Keratinocyte (primary cell): ENCODE measurements around the gene DNAJC11. TPM values are rescaled to one million over a fixed set of nuclear protein-coding genes. Genes with fewer than 3 reads are reported as not detected.

Experiments used
- DNase-seq: peaks from one replicate; pipeline ENCODE4 v3.0.0-alpha.2; 2011; ENCODE audit warnings: low read depth, missing footprints, low spot score
- FAIRE-seq: peaks from 2 replicates; lab custom pipeline; 2011; peaks lifted over from hg19 to GRCh38; lab: Jason Lieb, UNC
- H2AFZ ChIP-seq: 2 replicates; pipeline ENCODE4 v1.6.0; 2012; ENCODE audit warnings: low read length, control low read depth, inconsistent platforms; ENCODE audit not compliant: control insufficient read depth
- H3K27ac ChIP-seq: 2 replicates; pipeline ENCODE4 v1.5.1; 2011; ENCODE audit warnings: low read length; ENCODE audit not compliant: control insufficient read depth, insufficient read depth
- H3K27me3 ChIP-seq: 3 replicates; pipeline ENCODE4 v1.6.0; 2011; ENCODE audit warnings: low read length; ENCODE audit not compliant: control insufficient read depth, insufficient read depth; ENCODE audit errors: extremely low read depth
- H3K36me3 ChIP-seq, 2 experiments: 2 replicates in 1 of 2; 3 replicates in 1 of 2; pipeline ENCODE4 v1.5.1; 2011; ENCODE audit warnings: low read length in 2 of 2, mild to moderate bottlenecking in 1 of 2; ENCODE audit not compliant: control insufficient read depth in 2 of 2, insufficient read depth in 2 of 2; ENCODE audit errors: extremely low read depth in 1 of 2
- H3K4me1 ChIP-seq: 3 replicates; pipeline ENCODE4 v1.5.1; 2011; ENCODE audit warnings: low read length; ENCODE audit not compliant: control insufficient read depth, insufficient read depth; ENCODE audit errors: extremely low read depth
- H3K4me2 ChIP-seq: 3 replicates; pipeline ENCODE4 v1.6.0; 2011; ENCODE audit warnings: low read depth, low read length; ENCODE audit not compliant: control insufficient read depth, insufficient read depth; ENCODE audit errors: extremely low read depth
- H3K4me3 ChIP-seq, 3 experiments: fragments of 200-600 bp in 1 of 3; sonication (generic) in 1 of 3; 2 replicates in 2 of 3; 3 replicates in 1 of 3; pipeline ENCODE4 v1.5.1; 2011 to 2016; ENCODE audit warnings: low read length in 3 of 3, mild to moderate bottlenecking in 3 of 3, control low read depth in 2 of 3, inconsistent platforms in 1 of 3, low read depth in 1 of 3, mixed read lengths in 1 of 3, mixed run types in 1 of 3, moderate library complexity in 1 of 3; ENCODE audit not compliant: control insufficient read depth in 2 of 3, insufficient read depth in 2 of 3; ENCODE audit errors: extremely low read depth in 1 of 3
- H3K79me2 ChIP-seq: 2 replicates; pipeline ENCODE4 v1.6.0; 2012; ENCODE audit warnings: low read length; ENCODE audit not compliant: control insufficient read depth, insufficient read depth
- H3K9ac ChIP-seq: 3 replicates; pipeline ENCODE4 v1.6.0; 2011; ENCODE audit warnings: low read length; ENCODE audit not compliant: control insufficient read depth, insufficient read depth; ENCODE audit errors: extremely low read depth
- H3K9me1 ChIP-seq: 3 replicates; pipeline ENCODE4 v1.6.0; 2011; ENCODE audit warnings: low read length; ENCODE audit not compliant: control insufficient read depth, insufficient read depth; ENCODE audit errors: extremely low read depth
- H3K9me3 ChIP-seq: 2 replicates; pipeline ENCODE4 v1.5.1; 2012; ENCODE audit warnings: low read depth, low read length; ENCODE audit not compliant: control insufficient read depth
- H4K20me1 ChIP-seq: 3 replicates; pipeline ENCODE4 v1.6.0; 2011; ENCODE audit warnings: low read length; ENCODE audit not compliant: control insufficient read depth, insufficient read depth; ENCODE audit errors: extremely low read depth
- EZH2 ChIP-seq: IDR thresholded peaks from one replicate; pipeline ENCODE4 v1.6.1; 2012; ENCODE audit warnings: inconsistent platforms, mild to moderate bottlenecking, low read length, moderate library complexity
- dilution Hi-C: fragments of 300-500 bp; cut with MboI; formaldehyde crosslinking; loops from one replicate; pipeline ENCODE4 v1.7.0; 2020; ENCODE audit warnings: low sequenced_read_pairs; ENCODE audit not compliant: extremely low pct_ligation_motif_present
- polyA plus RNA-seq, 5 experiments: library from polyadenylated mRNA; depleted of rRNA in 3 of 5; stranded (reverse) in 3 of 5; stranded (forward) in 1 of 5; unstranded in 1 of 5; fragments of >200 nt; gene quantifications; 1 replicate in 1 of 5; 2 replicates in 3 of 5; 3 replicates in 1 of 5; pipeline versions ENCODE4 v1.2.1 to v1.2.3, GENCODE V29; 2011 to 2012; ENCODE audit warnings: missing spikeins in 2 of 5, low read depth in 1 of 5, low replicate concordance in 1 of 5
- TF ChIP-seq, protein P1 (sequence below), 3 experiments: IDR thresholded peaks in 1 of 3; conservative IDR thresholded peaks in 1 of 3; optimal IDR thresholded peaks in 1 of 3; 2 replicates in 2 of 3; 3 replicates in 1 of 3; pipeline versions ENCODE3 to v1.5.1; 2011; ENCODE audit warnings: low read length in 3 of 3, mild to moderate bottlenecking in 3 of 3, moderate library complexity in 2 of 3, control low read depth in 1 of 3, inconsistent platforms in 1 of 3; ENCODE audit not compliant: insufficient read depth in 2 of 3; ENCODE audit errors: extremely low read depth in 1 of 3

Gene DNAJC11
- polyA plus RNA-seq, 1 donor (not counting 4 experiments of a cell fraction or from before 2014, with no cell fraction given), result 40.8 TPM

DNA sequence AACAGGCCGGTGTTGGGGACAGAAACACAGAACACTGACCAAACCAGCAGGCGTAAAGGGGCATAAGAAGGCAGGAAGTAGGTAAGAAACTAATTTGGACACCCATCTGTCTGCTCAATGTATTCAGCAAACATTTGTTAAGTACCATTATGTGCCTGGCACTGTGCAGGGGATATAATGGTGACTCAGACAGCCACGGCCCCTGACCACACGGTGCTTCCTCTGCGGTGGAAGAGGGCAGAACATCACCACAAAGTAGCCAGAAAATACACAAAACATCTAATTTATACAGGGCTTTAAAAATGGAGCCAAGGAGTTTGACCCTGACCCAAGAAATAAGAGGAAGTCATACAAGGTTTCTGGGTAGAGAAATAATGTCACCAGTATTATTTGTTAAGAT, 12.9 kb downstream of the DNAJC11 start:
- H3K27ac ChIP-seq, result no peak overlapping the region
- H3K4me1 ChIP-seq, result no peaks in the 10 kb centered on the region
- no peak overlapping the region for H2AFZ ChIP-seq
- no peaks in the 10 kb centered on the region for H3K9me1 ChIP-seq
- no peaks in the 10 kb centered on the region for H3K9me3 ChIP-seq
- peaks cover 0 to 7% of the 10 kb centered on the region in 2 experiments for H3K36me3 ChIP-seq
- no peak overlapping the region for H3K4me3 ChIP-seq
- no peak overlapping the region for H3K4me2 ChIP-seq
- no peak overlapping the region for H3K9ac ChIP-seq
- peaks cover 49% of the 10 kb centered on the region for H3K79me2 ChIP-seq
- FAIRE-seq (no peak), DNase-seq (no peak)
- no peak for TF ChIP-seq EZH2
- TF ChIP-seq, protein P1, sequence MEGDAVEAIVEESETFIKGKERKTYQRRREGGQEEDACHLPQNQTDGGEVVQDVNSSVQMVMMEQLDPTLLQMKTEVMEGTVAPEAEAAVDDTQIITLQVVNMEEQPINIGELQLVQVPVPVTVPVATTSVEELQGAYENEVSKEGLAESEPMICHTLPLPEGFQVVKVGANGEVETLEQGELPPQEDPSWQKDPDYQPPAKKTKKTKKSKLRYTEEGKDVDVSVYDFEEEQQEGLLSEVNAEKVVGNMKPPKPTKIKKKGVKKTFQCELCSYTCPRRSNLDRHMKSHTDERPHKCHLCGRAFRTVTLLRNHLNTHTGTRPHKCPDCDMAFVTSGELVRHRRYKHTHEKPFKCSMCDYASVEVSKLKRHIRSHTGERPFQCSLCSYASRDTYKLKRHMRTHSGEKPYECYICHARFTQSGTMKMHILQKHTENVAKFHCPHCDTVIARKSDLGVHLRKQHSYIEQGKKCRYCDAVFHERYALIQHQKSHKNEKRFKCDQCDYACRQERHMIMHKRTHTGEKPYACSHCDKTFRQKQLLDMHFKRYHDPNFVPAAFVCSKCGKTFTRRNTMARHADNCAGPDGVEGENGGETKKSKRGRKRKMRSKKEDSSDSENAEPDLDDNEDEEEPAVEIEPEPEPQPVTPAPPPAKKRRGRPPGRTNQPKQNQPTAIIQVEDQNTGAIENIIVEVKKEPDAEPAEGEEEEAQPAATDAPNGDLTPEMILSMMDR (optimal IDR thresholded peaks at IDR 0.05 in 1 of 3, IDR thresholded peaks at IDR 0.05 in 1 of 3, conservative IDR thresholded peaks at IDR 0.05 in 1 of 3; ENCODE audit: extremely low read depth in 1 of 3, insufficient read depth in 2 of 3, low read length in 3 of 3), result no peak
- dilution Hi-C loops, result no loop called here
- H3K27me3 ChIP-seq, result no peaks in the 10 kb centered on the region
- H4K20me1 ChIP-seq, result no peaks in the 10 kb centered on the region

DNA sequence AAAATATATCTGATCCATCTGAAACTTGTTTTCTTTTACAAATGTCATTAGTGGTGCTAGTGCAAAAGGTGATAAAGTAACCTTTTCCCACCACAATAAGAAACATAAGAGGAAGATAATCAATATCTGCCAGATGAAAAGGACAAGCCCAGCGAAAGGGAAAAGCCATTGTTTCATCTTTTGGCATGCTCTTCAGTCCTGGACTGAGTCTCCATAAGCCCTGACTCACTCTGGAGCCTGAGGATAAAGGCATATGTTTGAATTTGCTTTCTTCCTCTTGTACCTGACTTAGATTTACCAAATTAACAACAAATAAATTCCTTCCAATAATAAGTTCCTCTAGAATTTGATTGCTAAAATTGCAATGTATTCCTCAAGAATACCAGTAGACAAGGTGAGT, 13.6 kb downstream of the DNAJC11 start:
- Histone ChIP-seq H3K27ac (no peak overlapping the region), H3K9me3 (no peaks in the 10 kb centered on the region), H4K20me1 (no peaks in the 10 kb centered on the region), H3K9ac (no peak overlapping the region), H3K79me2 (peaks cover 55% of the 10 kb centered on the region), H3K4me1 (no peaks in the 10 kb centered on the region), H2AFZ (no peak overlapping the region), H3K9me1 (peaks cover under 1% of the 10 kb centered on the region), H3K36me3 (peaks cover 2 to 9% of the 10 kb centered on the region in 2 experiments), H3K4me3 (no peak overlapping the region), H3K4me2 (no peak overlapping the region), H3K27me3 (no peaks in the 10 kb centered on the region)
- DNase-seq (no peak), FAIRE-seq (no peak)
- no peak for TF ChIP-seq EZH2
- TF ChIP-seq, protein P1 (optimal IDR thresholded peaks at IDR 0.05 in 1 of 3, IDR thresholded peaks at IDR 0.05 in 1 of 3, conservative IDR thresholded peaks at IDR 0.05 in 1 of 3; ENCODE audit: extremely low read depth in 1 of 3, insufficient read depth in 2 of 3, low read length in 3 of 3), result no peak
- dilution Hi-C loops, result no loop called here
